HL-60 (cell line): ENCODE data around the gene POU2F3.

ENCODE experiments used
- CTCF ChIP-seq: IDR thresholded peaks from one replicate; pipeline ENCODE4 v1.5.1; 2011; ENCODE audit warnings: low read length, control low read depth, inconsistent platforms; ENCODE audit not compliant: insufficient read depth
- GABPA ChIP-seq: IDR thresholded peaks from 2 replicates; pipeline ENCODE4 v1.6.1; 2012; ENCODE audit warnings: low read depth
- POLR2AphosphoS5 ChIP-seq: IDR thresholded peaks from 2 replicates; pipeline ENCODE4 v1.6.1; 2012; ENCODE audit warnings: low read depth
- SPI1 ChIP-seq: IDR thresholded peaks from 2 replicates; pipeline ENCODE4 v1.6.1; 2012; ENCODE audit warnings: low read depth, mild to moderate bottlenecking, borderline replicate concordance
- TF ChIP-seq, protein P1 (sequence below): IDR thresholded peaks from 2 replicates; pipeline ENCODE4 v1.6.1; 2012; ENCODE audit warnings: low read depth; ENCODE audit not compliant: insufficient replicate concordance

DNA sequence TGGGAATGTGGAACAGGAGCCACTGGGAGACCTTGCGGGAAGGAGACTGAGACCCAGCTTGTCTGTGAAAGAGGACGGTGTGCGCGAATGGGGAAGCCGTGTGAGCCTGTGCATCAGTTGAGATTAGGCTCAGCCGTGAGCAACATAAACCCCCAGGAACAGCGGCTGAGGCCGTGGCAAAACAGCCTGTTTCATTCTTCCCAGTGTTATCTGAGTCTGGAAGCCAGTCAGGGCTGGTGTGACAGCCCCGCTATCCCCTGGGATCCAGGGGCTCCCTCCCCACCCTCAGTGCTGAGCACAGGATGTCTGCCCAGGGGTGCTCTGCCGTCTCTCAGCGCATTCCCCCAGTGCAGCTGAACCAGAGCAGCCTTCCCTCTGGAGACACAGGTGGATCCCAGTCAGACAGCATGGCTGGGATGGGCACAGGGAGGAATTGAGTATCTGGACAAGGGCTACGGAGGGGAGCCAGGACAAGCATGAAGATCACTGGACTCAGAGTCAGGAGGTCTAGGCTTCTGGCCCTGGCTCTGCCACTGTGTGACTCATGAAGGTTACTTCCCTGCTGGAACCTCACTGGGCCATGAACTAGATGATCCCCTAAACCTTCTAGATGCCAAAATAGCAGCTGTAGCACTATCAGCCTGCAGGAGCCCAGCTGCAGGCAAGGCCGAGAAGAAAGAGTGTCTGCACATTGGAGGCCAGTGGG is 20.6 kb upstream of the POU2F3 start:
- TF ChIP-seq POLR2AphosphoS5: no peak
- TF ChIP-seq CTCF: no peak
- TF ChIP-seq GABPA: no peak
- TF ChIP-seq, protein P1, sequence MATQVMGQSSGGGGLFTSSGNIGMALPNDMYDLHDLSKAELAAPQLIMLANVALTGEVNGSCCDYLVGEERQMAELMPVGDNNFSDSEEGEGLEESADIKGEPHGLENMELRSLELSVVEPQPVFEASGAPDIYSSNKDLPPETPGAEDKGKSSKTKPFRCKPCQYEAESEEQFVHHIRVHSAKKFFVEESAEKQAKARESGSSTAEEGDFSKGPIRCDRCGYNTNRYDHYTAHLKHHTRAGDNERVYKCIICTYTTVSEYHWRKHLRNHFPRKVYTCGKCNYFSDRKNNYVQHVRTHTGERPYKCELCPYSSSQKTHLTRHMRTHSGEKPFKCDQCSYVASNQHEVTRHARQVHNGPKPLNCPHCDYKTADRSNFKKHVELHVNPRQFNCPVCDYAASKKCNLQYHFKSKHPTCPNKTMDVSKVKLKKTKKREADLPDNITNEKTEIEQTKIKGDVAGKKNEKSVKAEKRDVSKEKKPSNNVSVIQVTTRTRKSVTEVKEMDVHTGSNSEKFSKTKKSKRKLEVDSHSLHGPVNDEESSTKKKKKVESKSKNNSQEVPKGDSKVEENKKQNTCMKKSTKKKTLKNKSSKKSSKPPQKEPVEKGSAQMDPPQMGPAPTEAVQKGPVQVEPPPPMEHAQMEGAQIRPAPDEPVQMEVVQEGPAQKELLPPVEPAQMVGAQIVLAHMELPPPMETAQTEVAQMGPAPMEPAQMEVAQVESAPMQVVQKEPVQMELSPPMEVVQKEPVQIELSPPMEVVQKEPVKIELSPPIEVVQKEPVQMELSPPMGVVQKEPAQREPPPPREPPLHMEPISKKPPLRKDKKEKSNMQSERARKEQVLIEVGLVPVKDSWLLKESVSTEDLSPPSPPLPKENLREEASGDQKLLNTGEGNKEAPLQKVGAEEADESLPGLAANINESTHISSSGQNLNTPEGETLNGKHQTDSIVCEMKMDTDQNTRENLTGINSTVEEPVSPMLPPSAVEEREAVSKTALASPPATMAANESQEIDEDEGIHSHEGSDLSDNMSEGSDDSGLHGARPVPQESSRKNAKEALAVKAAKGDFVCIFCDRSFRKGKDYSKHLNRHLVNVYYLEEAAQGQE: no peak
- TF ChIP-seq SPI1: no peak
